Testis (tissue), 3 donors: Measurements from ENCODE around the gene ATG4B. TPM values are rescaled to one million over a fixed set of nuclear protein-coding genes. Genes with fewer than 3 reads are reported as not detected.

Experiments used
- DNase-seq: peaks from one replicate; pipeline ENCODE4 v3.0.0-alpha.2; 2019
- H3K27ac ChIP-seq, 2 donors: fragments of 200-600 bp; sonication (generic); one replicate each; pipeline ENCODE4 v1.5.1; 2019
- H3K27me3 ChIP-seq: fragments of 200-600 bp; sonication (generic); one replicate; pipeline ENCODE4 v1.5.1; 2019
- H3K36me3 ChIP-seq: fragments of 200-600 bp; sonication (generic); one replicate; pipeline ENCODE4 v1.5.1; 2017; ENCODE audit warnings: low read depth; ENCODE audit errors: missing control alignments
- H3K4me1 ChIP-seq: fragments of 200-600 bp; sonication (generic); one replicate; pipeline ENCODE4 v1.5.1; 2019
- H3K4me3 ChIP-seq, 2 donors: fragments of 200-600 bp; sonication (generic); one replicate each; pipeline ENCODE4 v1.5.1; 2017 to 2019
- H3K9me3 ChIP-seq: fragments of 200-600 bp; sonication (generic); one replicate; pipeline ENCODE4 v1.5.1; 2017
- POLR2A ChIP-seq: fragments of 450-650 bp; IDR thresholded peaks from one replicate; pipeline ENCODE4 v1.6.1; 2017; ENCODE audit warnings: antibody characterized with exemption, mild to moderate bottlenecking, moderate library complexity
- WGBS, 2 donors: methylation state at CpG; one replicate each; pipeline ENCODE4 v1.1.5; 2018; 5-methylcytosine and 5-hydroxymethylcytosine counted together
- intact Hi-C: fragments of 100-400 bp; cut with DNase I; formaldehyde crosslinking; loops from one replicate; pipeline ENCODE4 v1.15.1; 2023; ENCODE audit warnings: low total_unique reads
- polyA plus RNA-seq: library from polyadenylated mRNA; stranded (reverse); fragments of 350-450 nt; fragmentation: Illumina TruSeq; extraction: RNeasy Lipid Tissue Mini Kit (QIAGEN cat#74804); gene quantifications from one replicate; pipeline ENCODE4 v1.2.3, GENCODE V29; 2014; ENCODE audit warnings: low read depth, low replicate concordance; ENCODE audit not compliant: insufficient read depth
- total RNA-seq, 2 donors: library from RNA; depleted of rRNA; stranded (reverse); fragments of >200 nt; gene quantifications; one replicate each; pipeline ENCODE4 v1.2.3, GENCODE V29; 2016
- TF ChIP-seq, protein P1 (sequence below), 3 experiments: fragments of 450-650 bp in 2 of 3; fragments of 200-600 bp in 1 of 3; sonication (generic) in 1 of 3; IDR thresholded peaks; one replicate each; pipeline ENCODE4 v1.5.1; 2016 to 2019; ENCODE audit warnings: antibody characterized with exemption in 3 of 3, mild to moderate bottlenecking in 2 of 3, moderate library complexity in 1 of 3

The ATG4B gene
- total and polyA plus RNA-seq, 3 donors from 2014 or later: 123 to 159 (median 149) TPM

GRCh38 chr2:241702155-241703031, 64.9 kb downstream of the ATG4B start:
- 1% methylated on average over 36 of the region's 98 CpGs; no CpG with 5 or more reads in 1 of the 2 donors for WGBS, 2 donors
- H3K36me3 ChIP-seq: no peaks in the 10 kb centered on the region
- H3K27ac ChIP-seq: peak overlapping the region in 1 of 2 donors; percentile 89
- H3K27me3 ChIP-seq: no peaks in the 10 kb centered on the region
- no peaks in the 10 kb centered on the region for H3K9me3 ChIP-seq
- peak overlapping the region; percentile 84 for H3K4me3 ChIP-seq
- no peak for TF ChIP-seq POLR2A
- TF ChIP-seq, protein P1, sequence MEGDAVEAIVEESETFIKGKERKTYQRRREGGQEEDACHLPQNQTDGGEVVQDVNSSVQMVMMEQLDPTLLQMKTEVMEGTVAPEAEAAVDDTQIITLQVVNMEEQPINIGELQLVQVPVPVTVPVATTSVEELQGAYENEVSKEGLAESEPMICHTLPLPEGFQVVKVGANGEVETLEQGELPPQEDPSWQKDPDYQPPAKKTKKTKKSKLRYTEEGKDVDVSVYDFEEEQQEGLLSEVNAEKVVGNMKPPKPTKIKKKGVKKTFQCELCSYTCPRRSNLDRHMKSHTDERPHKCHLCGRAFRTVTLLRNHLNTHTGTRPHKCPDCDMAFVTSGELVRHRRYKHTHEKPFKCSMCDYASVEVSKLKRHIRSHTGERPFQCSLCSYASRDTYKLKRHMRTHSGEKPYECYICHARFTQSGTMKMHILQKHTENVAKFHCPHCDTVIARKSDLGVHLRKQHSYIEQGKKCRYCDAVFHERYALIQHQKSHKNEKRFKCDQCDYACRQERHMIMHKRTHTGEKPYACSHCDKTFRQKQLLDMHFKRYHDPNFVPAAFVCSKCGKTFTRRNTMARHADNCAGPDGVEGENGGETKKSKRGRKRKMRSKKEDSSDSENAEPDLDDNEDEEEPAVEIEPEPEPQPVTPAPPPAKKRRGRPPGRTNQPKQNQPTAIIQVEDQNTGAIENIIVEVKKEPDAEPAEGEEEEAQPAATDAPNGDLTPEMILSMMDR (IDR thresholded peaks at IDR 0.05): no peak
- DNase-seq: peak; percentile 87
- intact Hi-C loops: no loop called here
- H3K4me1 ChIP-seq: peaks cover 6% of the 10 kb centered on the region

DNA sequence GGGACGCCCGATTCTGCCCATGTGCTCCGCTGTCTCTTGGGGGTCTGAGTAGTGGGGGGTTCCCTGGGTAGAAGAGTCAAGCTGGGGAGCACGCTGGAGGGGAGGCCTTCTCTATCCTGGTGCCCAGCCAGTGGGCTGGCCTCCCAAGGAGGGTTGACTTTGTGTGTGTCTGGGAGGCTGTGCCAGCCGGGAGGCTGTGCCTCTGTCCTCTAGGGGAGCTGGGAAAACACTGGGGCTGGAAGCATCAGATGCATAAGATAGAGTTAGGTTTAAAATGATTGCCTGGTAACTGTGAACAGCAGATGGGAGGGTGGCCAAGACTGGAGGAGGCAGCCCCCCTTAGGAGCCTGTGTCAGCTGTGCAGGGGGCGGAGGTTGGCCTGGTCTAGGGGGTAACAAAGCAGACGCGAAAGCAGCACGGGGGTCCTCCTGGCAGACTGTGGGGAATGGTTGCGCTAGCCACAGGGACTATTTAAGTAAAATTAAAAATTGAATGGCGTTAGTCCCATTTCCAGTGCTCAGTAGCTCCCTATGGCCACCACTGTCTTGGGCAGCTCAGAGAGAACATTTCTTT, 65.6 kb downstream of the ATG4B start:
- Histone ChIP-seq H3K4me3 (peak overlapping the region; percentile 84), H3K9me3 (no peaks in the 10 kb centered on the region), H3K27me3 (no peaks in the 10 kb centered on the region), H3K4me1 (peaks cover 6% of the 10 kb centered on the region), H3K27ac (peak overlapping the region in 1 of 2 donors; percentile 89), H3K36me3 (no peaks in the 10 kb centered on the region)
- no peak for TF ChIP-seq POLR2A
- TF ChIP-seq, protein P1 (IDR thresholded peaks at IDR 0.05): no peak
- 27 to 50% methylated on average over 7 to 11 of the region's 11 CpGs for WGBS, 2 donors
- no peak for DNase-seq
- intact Hi-C loops: no loop called here

DNA sequence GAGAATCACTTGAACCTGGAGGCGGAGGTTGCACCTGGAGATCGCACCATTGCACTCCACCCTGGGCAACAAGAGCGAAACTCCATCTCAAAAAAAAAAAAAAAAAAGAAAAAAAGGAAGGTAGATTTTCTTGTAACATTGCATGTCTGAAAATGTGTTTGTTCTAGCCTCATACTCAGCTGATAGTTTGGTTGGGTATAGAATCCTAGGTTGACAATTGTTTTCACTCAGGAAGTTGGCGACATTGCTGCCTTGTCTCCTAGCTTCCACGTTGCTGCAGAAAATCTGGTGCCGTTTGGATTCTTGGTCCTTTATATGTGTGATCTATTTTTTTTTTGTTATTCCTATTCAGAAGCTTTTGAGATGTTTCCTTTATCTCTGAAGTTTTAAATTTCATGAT, 69.0 kb downstream of the ATG4B start:
- intact Hi-C loops: no loop called here
- TF ChIP-seq, protein P1 (IDR thresholded peaks at IDR 0.05): no peak
- no peak for TF ChIP-seq POLR2A
- Histone ChIP-seq H3K9me3 (no peaks in the 10 kb centered on the region), H3K4me3 (no peak overlapping the region), H3K36me3 (no peaks in the 10 kb centered on the region), H3K27ac (no peak overlapping the region), H3K27me3 (no peaks in the 10 kb centered on the region), H3K4me1 (peaks cover 6% of the 10 kb centered on the region)
- 95 to 98% methylated on average over 6 of the region's 6 CpGs for WGBS, 2 donors
- DNase-seq: no peak

DNA sequence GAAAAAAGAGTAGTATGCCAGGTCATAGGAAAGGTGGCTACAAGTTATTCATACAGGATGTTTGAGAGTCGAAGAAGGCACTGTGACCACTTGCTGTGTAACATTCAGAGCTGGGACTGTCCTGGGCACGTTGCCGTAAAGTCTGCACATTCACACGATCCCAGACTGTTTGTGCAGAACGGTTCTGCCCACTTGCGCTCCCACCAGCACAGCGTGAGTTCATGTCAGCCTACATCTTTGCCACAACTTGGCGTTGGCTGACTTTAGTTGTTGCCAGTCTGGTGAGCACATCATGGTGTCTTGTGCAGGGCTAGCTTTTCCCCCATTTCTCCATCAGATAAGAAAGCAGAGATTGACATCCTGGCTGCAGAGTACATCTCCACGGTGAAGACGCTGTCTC, 71.4 kb downstream of the ATG4B start:
- H3K36me3 ChIP-seq: no peaks in the 10 kb centered on the region

More for the DNA sequence above, 71.4 kb downstream of the ATG4B start:
- intact Hi-C loops: no loop called here
- TF ChIP-seq, protein P1 (IDR thresholded peaks at IDR 0.05): no peak
- no peak for TF ChIP-seq POLR2A
- Histone ChIP-seq H3K27me3 (no peaks in the 10 kb centered on the region), H3K4me3 (no peak overlapping the region), H3K9me3 (no peaks in the 10 kb centered on the region), H3K4me1 (no peaks in the 10 kb centered on the region), H3K27ac (no peak overlapping the region)
- no peak for DNase-seq
- WGBS, 2 donors: 88 to 94% methylated on average over 10 of the region's 10 CpGs
